T-helper 17 cell (primary cell): ENCODE results near the gene TBCCD1. TPM values are rescaled to one million over a fixed set of nuclear protein-coding genes. Genes with fewer than 3 reads are reported as not detected.

ENCODE experiments used
- ATAC-seq: fragments of 150-1000 bp; cut with Tn5 transposase; 2 replicates; pipeline ENCODE4 v1.10.0; 2021; ENCODE audit warnings: mild to moderate bottlenecking, moderate library complexity
- DNase-seq, 3 donors: peaks; one replicate each; pipeline versions ENCODE4 v3.0.0 to v3.0.0-alpha.2; 2020 to 2021
- H3K9me3 ChIP-seq: one replicate; pipeline ENCODE4 v1.7.0; 2013; ENCODE audit warnings: low read length, mild to moderate bottlenecking; ENCODE audit not compliant: control insufficient read depth, poor library complexity, severe bottlenecking
- H3K27ac Mint-ChIP-seq: one replicate; pipeline ENCODE4 v1.8.0; 2022; ENCODE audit warnings: mild to moderate bottlenecking, moderate library complexity, mixed read lengths
- H3K27me3 Mint-ChIP-seq: one replicate; pipeline ENCODE4 v1.8.0; 2022; ENCODE audit warnings: mixed read lengths
- H3K36me3 Mint-ChIP-seq: one replicate; pipeline ENCODE4 v1.8.0; 2022; ENCODE audit warnings: low read depth, mixed read lengths
- H3K4me1 Mint-ChIP-seq: one replicate; pipeline ENCODE4 v1.8.0; 2022; ENCODE audit warnings: mild to moderate bottlenecking, mixed read lengths
- H3K4me3 Mint-ChIP-seq: one replicate; pipeline ENCODE4 v1.8.0; 2022; ENCODE audit warnings: mild to moderate bottlenecking, moderate library complexity, mixed read lengths
- total RNA-seq, 4 donors: library from RNA in 2 of 4; stranded (reverse) in 2 of 4; gene quantifications; one replicate each; pipeline ENCODE4 v1.2.3 and lab custom pipeline; 2022 to 2026

TBCCD1 gene, protein sequence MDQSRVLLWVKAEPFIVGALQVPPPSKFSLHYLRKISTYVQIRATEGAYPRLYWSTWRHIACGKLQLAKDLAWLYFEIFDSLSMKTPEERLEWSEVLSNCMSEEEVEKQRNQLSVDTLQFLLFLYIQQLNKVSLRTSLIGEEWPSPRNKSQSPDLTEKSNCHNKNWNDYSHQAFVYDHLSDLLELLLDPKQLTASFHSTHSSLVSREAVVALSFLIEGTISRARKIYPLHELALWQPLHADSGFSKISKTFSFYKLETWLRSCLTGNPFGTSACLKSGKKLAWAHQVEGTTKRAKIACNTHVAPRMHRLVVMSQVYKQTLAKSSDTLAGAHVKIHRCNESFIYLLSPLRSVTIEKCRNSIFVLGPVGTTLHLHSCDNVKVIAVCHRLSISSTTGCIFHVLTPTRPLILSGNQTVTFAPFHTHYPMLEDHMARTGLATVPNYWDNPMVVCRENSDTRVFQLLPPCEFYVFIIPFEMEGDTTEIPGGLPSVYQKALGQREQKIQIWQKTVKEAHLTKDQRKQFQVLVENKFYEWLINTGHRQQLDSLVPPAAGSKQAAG
- total RNA-seq (10 to 100 TPM; 12.9 to 14.2 TPM), total RNA-seq (lab: John Stamatoyannopoulos, UW) (21.1 to 26.8 reads per million in 2 donors)

- no peaks in the 10 kb centered on the region for H3K9me3 ChIP-seq
- H3K27ac Mint-ChIP-seq, result peak within 1 kb of the TSS; percentile 92
- H3K4me3 Mint-ChIP-seq, result peak within 1 kb of the TSS; percentile 94
- DNase-seq (peak; percentile 94 to 99 (median 95)), ATAC-seq (peak; percentile 63)
- H3K36me3 Mint-ChIP-seq, result peaks cover 2% of the 10 kb centered on the region
- peaks cover 38% of the 10 kb centered on the region for H3K4me1 Mint-ChIP-seq
- H3K27me3 Mint-ChIP-seq, result no peaks in the 10 kb centered on the region
Observed at GRCh38 chr3:186567072-186567921, at the start of gene TBCCD1. TSS of gene TBCCD1 (minus strand) at chr3:186567339. CDS start at chr3:186564329, 3,010 bp downstream.

DNA sequence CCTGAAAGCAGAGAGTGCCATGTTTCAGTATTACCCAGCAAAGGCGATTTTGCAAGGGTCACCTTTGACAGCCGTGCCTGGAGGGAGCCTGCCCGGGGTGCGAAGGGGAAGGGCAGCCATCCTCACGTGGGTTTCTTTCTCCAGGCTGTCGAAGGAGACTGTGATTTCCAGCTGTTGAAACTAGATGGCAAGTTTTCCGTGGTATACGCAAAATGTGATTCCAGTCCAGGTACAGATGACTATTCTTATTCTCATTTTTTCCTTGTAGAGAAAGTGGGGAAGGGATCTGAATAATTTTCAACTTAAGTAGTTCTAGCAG, 49.1 kb upstream of the TBCCD1 start:
- no peak overlapping the region for H3K4me3 Mint-ChIP-seq
- DNase-seq, result no peak

DNA sequence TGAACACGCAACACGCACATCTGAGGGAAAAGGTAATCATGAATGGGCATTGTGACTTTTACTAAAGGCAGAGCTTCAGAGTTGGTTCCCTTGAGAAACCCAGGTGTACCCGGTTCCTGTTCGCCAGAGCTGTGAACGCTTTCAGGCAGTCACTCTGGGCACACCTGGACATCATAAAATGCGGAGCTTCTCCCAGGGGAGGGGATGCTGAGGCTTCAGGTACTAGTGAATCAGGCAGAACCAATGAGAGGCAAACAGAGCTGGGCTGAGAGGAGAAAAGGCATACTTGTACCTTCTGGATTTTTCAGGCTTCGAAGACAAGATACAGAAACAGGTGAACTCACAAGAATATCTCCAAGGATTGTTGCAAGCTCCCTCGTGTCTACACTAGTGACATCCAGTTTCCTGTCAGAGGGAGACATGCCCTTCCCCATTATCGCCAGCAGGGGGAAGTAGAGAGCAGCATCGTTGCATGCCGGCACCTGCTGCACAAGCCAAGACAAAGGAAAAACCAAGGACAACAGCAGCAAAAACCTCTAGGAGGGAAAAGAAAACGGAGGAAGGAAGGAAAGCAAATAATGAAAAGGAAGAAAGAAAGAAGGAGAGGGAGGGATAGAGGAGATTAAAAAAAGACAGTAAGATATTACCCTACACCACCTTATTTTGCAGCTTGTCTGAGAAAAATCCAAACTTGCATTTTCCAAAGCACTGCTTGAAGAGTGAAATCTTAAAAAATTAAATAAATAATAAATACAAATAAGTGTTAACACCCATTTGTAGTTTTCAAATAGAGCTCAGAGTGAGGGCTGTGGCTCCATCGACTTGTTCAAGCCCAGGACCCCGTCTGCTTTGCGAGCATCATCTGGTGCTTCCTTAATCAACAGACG, 47.7 kb upstream of the TBCCD1 start:
- peaks cover 17% of the 10 kb centered on the region for H3K4me1 Mint-ChIP-seq
- peak; percentile 58 for ATAC-seq
- peaks cover 2% of the 10 kb centered on the region for H3K36me3 Mint-ChIP-seq
- peak overlapping the region; percentile 79 for H3K4me3 Mint-ChIP-seq
- H3K27me3 Mint-ChIP-seq, result peaks cover 36% of the 10 kb centered on the region
- H3K9me3 ChIP-seq, result no peaks in the 10 kb centered on the region
- peak overlapping the region; percentile 42 for H3K27ac Mint-ChIP-seq
- peak; percentile 43 to 61 (median 56) for DNase-seq

More for the DNA sequence above, 49.1 kb upstream of the TBCCD1 start:
- H3K9me3 ChIP-seq, result no peaks in the 10 kb centered on the region
- peaks cover 2% of the 10 kb centered on the region for H3K36me3 Mint-ChIP-seq
- H3K27ac Mint-ChIP-seq, result peak overlapping the region; percentile 67
- peaks cover 44% of the 10 kb centered on the region for H3K27me3 Mint-ChIP-seq
- peaks cover 17% of the 10 kb centered on the region for H3K4me1 Mint-ChIP-seq
- no peak for ATAC-seq

DNA sequence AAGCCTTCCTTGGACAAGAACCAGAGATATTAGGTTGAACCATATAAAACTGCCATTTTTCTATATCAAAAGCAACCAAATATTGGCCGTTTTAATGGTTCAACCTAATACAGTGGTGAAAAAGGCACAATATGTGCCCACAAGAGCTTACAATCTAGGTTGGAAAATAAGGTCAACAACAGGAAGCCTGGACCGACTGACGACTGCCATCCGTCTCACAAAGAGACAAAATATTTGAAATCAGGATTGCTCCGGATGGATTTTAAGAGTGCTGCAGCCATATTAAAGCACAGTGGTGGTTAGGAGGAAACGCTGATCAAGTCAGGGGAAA, 47.1 kb upstream of the TBCCD1 start:
- H3K4me1 Mint-ChIP-seq, result peaks cover 17% of the 10 kb centered on the region
- H3K4me3 Mint-ChIP-seq, result peak overlapping the region; percentile 79
- peaks cover 2% of the 10 kb centered on the region for H3K36me3 Mint-ChIP-seq

GRCh38 chr3:186613637-186614265, 46.6 kb upstream of the TBCCD1 start:
- H3K27ac Mint-ChIP-seq, result no peak overlapping the region
- peaks cover 2% of the 10 kb centered on the region for H3K36me3 Mint-ChIP-seq
- H3K4me3 Mint-ChIP-seq, result no peak overlapping the region
- ATAC-seq (no peak), DNase-seq (no peak)
- no peaks in the 10 kb centered on the region for H3K9me3 ChIP-seq
- H3K27me3 Mint-ChIP-seq, result peaks cover 34% of the 10 kb centered on the region
- H3K4me1 Mint-ChIP-seq, result peaks cover 17% of the 10 kb centered on the region

More for the DNA sequence above, 47.1 kb upstream of the TBCCD1 start:
- peaks cover 36% of the 10 kb centered on the region for H3K27me3 Mint-ChIP-seq
- DNase-seq, result no peak
- H3K9me3 ChIP-seq, result no peaks in the 10 kb centered on the region
- H3K27ac Mint-ChIP-seq, result peak overlapping the region; percentile 42
- ATAC-seq, result no peak

DNA sequence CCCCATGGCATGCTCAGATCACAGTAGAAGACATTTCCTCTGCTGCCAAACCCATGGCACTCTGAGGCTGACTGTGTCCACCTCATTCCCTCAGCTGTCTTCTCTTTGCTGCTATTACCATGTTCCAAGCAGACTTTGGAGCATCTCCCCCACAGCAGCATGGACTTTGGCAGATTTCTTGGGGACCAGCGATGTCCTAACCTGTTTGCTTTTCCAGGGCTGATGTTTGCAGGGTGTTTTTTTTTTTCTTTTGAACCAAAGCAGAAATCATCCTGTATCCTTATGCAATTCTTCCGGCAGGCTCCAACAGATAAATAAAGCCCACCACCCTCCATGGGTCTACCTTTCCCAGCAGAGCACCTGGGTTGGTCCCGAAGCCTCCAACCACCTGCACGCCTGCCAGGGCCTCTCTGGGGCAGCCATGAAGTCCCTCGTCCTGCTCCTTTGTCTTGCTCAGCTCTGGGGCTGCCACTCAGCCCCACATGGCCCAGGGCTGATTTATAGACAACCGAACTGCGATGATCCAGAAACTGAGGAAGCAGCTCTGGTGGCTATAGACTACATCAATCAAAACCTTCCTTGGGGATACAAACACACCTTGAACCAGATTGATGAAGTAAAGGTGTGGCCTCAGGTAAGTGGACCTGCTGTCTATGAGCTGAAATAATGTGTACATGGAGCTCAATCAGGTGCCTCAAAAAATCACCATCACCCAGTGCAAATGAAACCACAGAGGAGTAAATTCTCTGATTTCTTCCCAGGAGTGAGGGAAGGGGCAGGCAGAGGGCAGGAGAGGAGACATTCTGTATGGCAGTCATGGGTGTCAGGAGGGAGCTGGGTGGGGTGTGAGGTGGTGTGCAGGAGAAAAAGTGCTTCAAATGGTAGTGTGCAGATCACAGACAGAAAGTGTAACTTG, 45.8 kb upstream of the TBCCD1 start, which contains the start of gene AHSG:
AHSG (plus strand) TSS at position 340 of the 916 bp plus-strand sequence; CDS start at position 422, 82 bp downstream.
- peaks cover 17% of the 10 kb centered on the region for H3K4me1 Mint-ChIP-seq
- no peak within 1 kb of the TSS for H3K4me3 Mint-ChIP-seq
- ATAC-seq (no peak), DNase-seq (no peak)
- peaks cover 26% of the 10 kb centered on the region for H3K27me3 Mint-ChIP-seq
- peaks cover 2% of the 10 kb centered on the region for H3K36me3 Mint-ChIP-seq
- H3K9me3 ChIP-seq, result no peaks in the 10 kb centered on the region
- H3K27ac Mint-ChIP-seq, result no peak within 1 kb of the TSS

- Mint-ChIP-seq H3K4me3 (no peak overlapping the region), H3K36me3 (peaks cover 2% of the 10 kb centered on the region), H3K27ac (no peak overlapping the region)
Observed at GRCh38 chr3:186612065-186612464, 44.9 kb upstream of the TBCCD1 start.

DNA sequence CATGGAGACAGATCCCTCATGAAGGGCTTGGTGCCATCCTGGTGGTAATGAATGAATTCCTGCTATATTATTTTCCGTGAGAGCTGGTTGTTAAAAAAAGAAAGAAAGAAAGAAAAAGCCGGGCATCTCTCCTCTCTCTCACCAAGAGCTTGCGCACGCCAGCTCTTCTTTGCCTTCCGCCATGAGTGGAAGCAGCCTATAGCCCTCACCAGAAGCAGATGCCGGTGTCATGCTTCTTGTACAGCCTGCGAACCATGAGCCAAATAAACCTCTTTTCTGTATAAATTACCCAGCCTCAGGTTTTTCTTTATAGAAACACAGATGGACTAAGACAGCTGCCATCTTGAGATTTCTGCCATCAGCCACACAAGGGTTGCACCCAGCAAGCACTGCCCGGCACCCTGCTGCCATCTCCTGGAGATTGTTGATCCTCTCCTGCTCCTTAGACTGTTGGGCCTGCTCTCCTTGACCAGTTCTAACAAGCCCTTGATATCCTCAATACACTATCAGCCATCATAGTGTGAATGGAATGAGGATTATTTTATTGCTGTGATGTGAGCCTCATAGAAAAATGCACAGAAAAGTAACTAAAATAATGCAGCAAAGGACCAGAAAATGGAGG, 42.2 kb upstream of the TBCCD1 start:
- no peaks in the 10 kb centered on the region for H3K36me3 Mint-ChIP-seq
- no peaks in the 10 kb centered on the region for H3K9me3 ChIP-seq
- no peak overlapping the region for H3K4me3 Mint-ChIP-seq
- no peak for ATAC-seq
- no peak overlapping the region for H3K27ac Mint-ChIP-seq
- peaks cover 2% of the 10 kb centered on the region for H3K4me1 Mint-ChIP-seq
- DNase-seq, result no peak
- H3K27me3 Mint-ChIP-seq, result peaks cover 19% of the 10 kb centered on the region

More at GRCh38 chr3:186612065-186612464, 44.9 kb upstream of the TBCCD1 start:
- ATAC-seq (no peak), DNase-seq (no peak)
- peaks cover 17% of the 10 kb centered on the region for H3K27me3 Mint-ChIP-seq
- H3K4me1 Mint-ChIP-seq, result peaks cover 15% of the 10 kb centered on the region
- H3K9me3 ChIP-seq, result no peaks in the 10 kb centered on the region

DNA sequence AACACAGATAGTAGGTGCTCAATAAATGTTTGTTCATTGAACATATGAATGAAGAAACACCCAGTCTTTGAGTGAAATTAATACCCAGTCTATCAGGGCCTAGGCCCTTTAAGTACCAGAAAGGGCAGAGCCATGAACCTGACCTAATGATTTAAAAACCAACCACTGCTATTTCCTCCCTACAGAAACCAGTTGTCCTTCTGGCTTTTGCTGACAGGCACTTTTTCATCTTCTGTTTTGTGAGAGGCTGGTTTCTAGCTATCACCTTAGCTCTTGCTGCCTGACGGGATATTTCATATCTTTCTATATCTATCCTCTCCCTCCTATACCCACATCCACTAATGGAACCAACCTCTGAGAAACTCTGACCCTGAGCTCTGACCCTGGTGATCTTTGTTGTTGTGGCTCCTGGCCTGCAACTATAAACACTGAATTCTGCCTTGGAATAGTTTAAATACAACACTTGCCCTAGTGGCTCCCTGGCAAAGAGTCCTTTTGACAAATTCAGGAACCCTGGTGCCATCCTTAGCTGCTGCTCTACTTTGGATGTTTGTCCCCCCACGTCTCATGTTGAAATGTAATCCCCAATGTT, 41.6 kb upstream of the TBCCD1 start:
- Mint-ChIP-seq H3K27me3 (peaks cover 23% of the 10 kb centered on the region), H3K4me3 (no peak overlapping the region), H3K27ac (no peak overlapping the region), H3K36me3 (no peaks in the 10 kb centered on the region), H3K4me1 (no peaks in the 10 kb centered on the region)
- ATAC-seq (no peak), DNase-seq (no peak)
- H3K9me3 ChIP-seq, result no peaks in the 10 kb centered on the region

- no peaks in the 10 kb centered on the region for H3K9me3 ChIP-seq
- Mint-ChIP-seq H3K4me3 (no peak overlapping the region), H3K4me1 (peaks cover 2% of the 10 kb centered on the region), H3K36me3 (no peaks in the 10 kb centered on the region), H3K27me3 (peaks cover 18% of the 10 kb centered on the region), H3K27ac (no peak overlapping the region)
- DNase-seq, result no peak
- no peak for ATAC-seq
Observed at GRCh38 chr3:186605561-186606545, 38.7 kb upstream of the TBCCD1 start.
